ENCODE measurements around the gene CHRNE. TPM values are rescaled to one million over a fixed set of nuclear protein-coding genes. Genes with fewer than 3 reads are reported as not detected.
"Not testable (repeated sequence)": the region's sequence is repeated elsewhere in the genome, so short reads cannot be mapped to it uniquely, and the experiment has no call there.

CHRNE gene
- polyA plus RNA-seq, 1 donor (not counting 4 experiments of a cell fraction or from before 2014, with no cell fraction given) = 0.04 TPM

- H3K4me2 ChIP-seq (ENCODE audit: control insufficient read depth, extremely low read depth, insufficient read depth, low read depth, low read length); H3K9me1 ChIP-seq (ENCODE audit: control insufficient read depth, extremely low read depth, insufficient read depth, low read length); H3K9me3 ChIP-seq (ENCODE audit: control insufficient read depth, low read depth, low read length); H3K27me3 ChIP-seq (ENCODE audit: control insufficient read depth, extremely low read depth, insufficient read depth, low read length); H4K20me1 ChIP-seq (ENCODE audit: control insufficient read depth, extremely low read depth, insufficient read depth, low read length); H3K9ac ChIP-seq (ENCODE audit: control insufficient read depth, extremely low read depth, insufficient read depth, low read length); FAIRE-seq; dilution Hi-C loops (cut with MboI; ENCODE audit: extremely low pct_ligation_motif_present, low sequenced_read_pairs); H3K4me3 ChIP-seq (ENCODE audit: control insufficient read depth in 2 of 3, extremely low read depth in 1 of 3, insufficient read depth in 2 of 3, low read depth in 1 of 3, low read length in 3 of 3); H2AFZ ChIP-seq (ENCODE audit: control insufficient read depth, low read length); DNase-seq (ENCODE audit: low read depth, low spot score); H3K27ac ChIP-seq (ENCODE audit: control insufficient read depth, insufficient read depth, low read length): not testable (repeated sequence)
- H3K4me1 ChIP-seq (ENCODE audit: control insufficient read depth, extremely low read depth, insufficient read depth, low read length) = peaks cover 13% of the 10 kb centered on the region
- H3K79me2 ChIP-seq (ENCODE audit: control insufficient read depth, insufficient read depth, low read length) = peaks cover 85% of the 10 kb centered on the region
- peaks cover 8 to 19% of the 10 kb centered on the region in 2 experiments for H3K36me3 ChIP-seq (ENCODE audit: control insufficient read depth in 2 of 2, extremely low read depth in 1 of 2, insufficient read depth in 2 of 2, low read length in 2 of 2)
These were observed 35.4 kb downstream of the CHRNE start for GRCh38 chr17:4867535-4867934.

- no peak for TF ChIP-seq CTCF (optimal IDR thresholded peaks at IDR 0.05 in 1 of 3, IDR thresholded peaks at IDR 0.05 in 1 of 3, conservative IDR thresholded peaks at IDR 0.05 in 1 of 3; ENCODE audit: extremely low read depth in 1 of 3, insufficient read depth in 2 of 3, low read length in 3 of 3)
- no peak for TF ChIP-seq EZH2 (IDR thresholded peaks at IDR 0.05; ENCODE audit: low read length)
- H3K4me1 ChIP-seq (ENCODE audit: control insufficient read depth, extremely low read depth, insufficient read depth, low read length) = peaks cover 43% of the 10 kb centered on the region
- no peak overlapping the region for H3K27ac ChIP-seq (ENCODE audit: control insufficient read depth, insufficient read depth, low read length)
- no peak for DNase-seq (ENCODE audit: low read depth, low spot score)
- peak overlapping the region; percentile 27 for H3K4me2 ChIP-seq (ENCODE audit: control insufficient read depth, extremely low read depth, insufficient read depth, low read depth, low read length)
- H3K4me3 ChIP-seq (ENCODE audit: control insufficient read depth in 2 of 3, extremely low read depth in 1 of 3, insufficient read depth in 2 of 3, low read depth in 1 of 3, low read length in 3 of 3) = peak overlapping the region in 1 of 3 experiments; percentile 2
- dilution Hi-C loops (cut with MboI; ENCODE audit: extremely low pct_ligation_motif_present, low sequenced_read_pairs) = no loop called here
- no peak overlapping the region for H3K9ac ChIP-seq (ENCODE audit: control insufficient read depth, extremely low read depth, insufficient read depth, low read length)
- peaks cover 5 to 16% of the 10 kb centered on the region in 2 experiments for H3K36me3 ChIP-seq (ENCODE audit: control insufficient read depth in 2 of 2, extremely low read depth in 1 of 2, insufficient read depth in 2 of 2, low read length in 2 of 2)
- peak; percentile 51 for FAIRE-seq
- H4K20me1 ChIP-seq (ENCODE audit: control insufficient read depth, extremely low read depth, insufficient read depth, low read length) = no peaks in the 10 kb centered on the region
- H3K9me1 ChIP-seq (ENCODE audit: control insufficient read depth, extremely low read depth, insufficient read depth, low read length) = no peaks in the 10 kb centered on the region
- peaks cover 81% of the 10 kb centered on the region for H3K79me2 ChIP-seq (ENCODE audit: control insufficient read depth, insufficient read depth, low read length)
- no peaks in the 10 kb centered on the region for H3K9me3 ChIP-seq (ENCODE audit: control insufficient read depth, low read depth, low read length)
- no peak overlapping the region for H2AFZ ChIP-seq (ENCODE audit: control insufficient read depth, low read length)
- no peaks in the 10 kb centered on the region for H3K27me3 ChIP-seq (ENCODE audit: control insufficient read depth, extremely low read depth, insufficient read depth, low read length)
These were observed 39.6 kb downstream of the CHRNE start for GRCh38 chr17:4863321-4863720.

GRCh38 chr17:4862720-4863119, 40.2 kb downstream of the CHRNE start:
- TF ChIP-seq EZH2 (IDR thresholded peaks at IDR 0.05; ENCODE audit: low read length) (no peak), CTCF (optimal IDR thresholded peaks at IDR 0.05 in 1 of 3, IDR thresholded peaks at IDR 0.05 in 1 of 3, conservative IDR thresholded peaks at IDR 0.05 in 1 of 3; ENCODE audit: extremely low read depth in 1 of 3, insufficient read depth in 2 of 3, low read length in 3 of 3) (no peak)
- H4K20me1 ChIP-seq (ENCODE audit: control insufficient read depth, extremely low read depth, insufficient read depth, low read length) = no peaks in the 10 kb centered on the region
- H3K36me3 ChIP-seq (ENCODE audit: control insufficient read depth in 2 of 2, extremely low read depth in 1 of 2, insufficient read depth in 2 of 2, low read length in 2 of 2) = peaks cover 5 to 16% of the 10 kb centered on the region in 2 experiments

More at GRCh38 chr17:4862720-4863119, 40.2 kb downstream of the CHRNE start:
- Histone ChIP-seq H3K9ac (ENCODE audit: control insufficient read depth, extremely low read depth, insufficient read depth, low read length) (no peak overlapping the region), H3K4me1 (ENCODE audit: control insufficient read depth, extremely low read depth, insufficient read depth, low read length) (peaks cover 50% of the 10 kb centered on the region), H3K4me2 (ENCODE audit: control insufficient read depth, extremely low read depth, insufficient read depth, low read depth, low read length) (no peak overlapping the region), H3K9me3 (ENCODE audit: control insufficient read depth, low read depth, low read length) (no peaks in the 10 kb centered on the region), H3K27me3 (ENCODE audit: control insufficient read depth, extremely low read depth, insufficient read depth, low read length) (no peaks in the 10 kb centered on the region), H3K79me2 (ENCODE audit: control insufficient read depth, insufficient read depth, low read length) (peaks cover 77% of the 10 kb centered on the region), H3K4me3 (ENCODE audit: control insufficient read depth in 2 of 3, extremely low read depth in 1 of 3, insufficient read depth in 2 of 3, low read depth in 1 of 3, low read length in 3 of 3) (no peak overlapping the region), H3K9me1 (ENCODE audit: control insufficient read depth, extremely low read depth, insufficient read depth, low read length) (no peaks in the 10 kb centered on the region), H2AFZ (ENCODE audit: control insufficient read depth, low read length) (no peak overlapping the region), H3K27ac (ENCODE audit: control insufficient read depth, insufficient read depth, low read length) (no peak overlapping the region)
- DNase-seq (ENCODE audit: low read depth, low spot score) (no peak), FAIRE-seq (no peak)
- dilution Hi-C loops (cut with MboI; ENCODE audit: extremely low pct_ligation_motif_present, low sequenced_read_pairs) = no loop called here

All from keratinocyte (primary cell).